Left ventricle myocardium inferior (tissue), 1 donor: Measurements from ENCODE around the gene SPN. TPM values are rescaled to one million over a fixed set of nuclear protein-coding genes. Genes with fewer than 3 reads are reported as not detected.

ENCODE experiments used
- DNase-seq: peaks from one replicate; pipeline ENCODE4 v3.0.0-alpha.2; 2020
- H3K27ac ChIP-seq: fragments of 200-600 bp; replicated peaks from 2 replicates; pipeline ENCODE4 v1.8.0; 2021
- H3K27me3 ChIP-seq: fragments of 200-600 bp; 2 replicates; pipeline ENCODE4 v1.8.0; 2021; ENCODE audit warnings: low read depth
- H3K36me3 ChIP-seq: fragments of 200-600 bp; 2 replicates; pipeline ENCODE4 v1.8.0; 2021
- H3K4me1 ChIP-seq: fragments of 200-600 bp; 2 replicates; pipeline ENCODE4 v1.8.0; 2021
- H3K4me3 ChIP-seq: fragments of 200-600 bp; 2 replicates; pipeline ENCODE4 v1.8.0; 2021; ENCODE audit warnings: mild to moderate bottlenecking, moderate library complexity
- H3K9me3 ChIP-seq: fragments of 200-600 bp; replicated peaks from 2 replicates; pipeline ENCODE4 v1.8.0; 2021
- intact Hi-C: fragments of 100-400 bp; cut with micrococcal nuclease; formaldehyde crosslinking; loops from one replicate; pipeline ENCODE4 v1.11.0; 2022
- total RNA-seq: library from RNA; stranded (reverse); fragmentation: NEBNext Ultra II Directional; extraction: Animal tissue kit (Norgen Biotek cat#: 25700); gene quantifications from one replicate; pipeline ENCODE4 v1.2.1, GENCODE V29; 2021
- TF ChIP-seq, protein P1 (sequence below): fragments of 200-600 bp; IDR thresholded peaks from 2 replicates; pipeline ENCODE4 v1.8.0; 2021; ENCODE audit warnings: antibody characterized with exemption, mild to moderate bottlenecking, borderline replicate concordance
- donor health status: DM: no; HTN: yes; CAD: no; lungs with severe emphysema.

SPN gene
- total RNA-seq, 1 donor from 2014 or later, result 1.3 TPM

GRCh38 chr16:29667755-29668154 is 4.7 kb downstream of the SPN start:
- no peaks in the 10 kb centered on the region for H3K9me3 ChIP-seq
- intact Hi-C loops, result no loop called here
- TF ChIP-seq, protein P1, sequence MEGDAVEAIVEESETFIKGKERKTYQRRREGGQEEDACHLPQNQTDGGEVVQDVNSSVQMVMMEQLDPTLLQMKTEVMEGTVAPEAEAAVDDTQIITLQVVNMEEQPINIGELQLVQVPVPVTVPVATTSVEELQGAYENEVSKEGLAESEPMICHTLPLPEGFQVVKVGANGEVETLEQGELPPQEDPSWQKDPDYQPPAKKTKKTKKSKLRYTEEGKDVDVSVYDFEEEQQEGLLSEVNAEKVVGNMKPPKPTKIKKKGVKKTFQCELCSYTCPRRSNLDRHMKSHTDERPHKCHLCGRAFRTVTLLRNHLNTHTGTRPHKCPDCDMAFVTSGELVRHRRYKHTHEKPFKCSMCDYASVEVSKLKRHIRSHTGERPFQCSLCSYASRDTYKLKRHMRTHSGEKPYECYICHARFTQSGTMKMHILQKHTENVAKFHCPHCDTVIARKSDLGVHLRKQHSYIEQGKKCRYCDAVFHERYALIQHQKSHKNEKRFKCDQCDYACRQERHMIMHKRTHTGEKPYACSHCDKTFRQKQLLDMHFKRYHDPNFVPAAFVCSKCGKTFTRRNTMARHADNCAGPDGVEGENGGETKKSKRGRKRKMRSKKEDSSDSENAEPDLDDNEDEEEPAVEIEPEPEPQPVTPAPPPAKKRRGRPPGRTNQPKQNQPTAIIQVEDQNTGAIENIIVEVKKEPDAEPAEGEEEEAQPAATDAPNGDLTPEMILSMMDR, result no peak
- no peak overlapping the region for H3K27ac ChIP-seq
- no peaks in the 10 kb centered on the region for H3K36me3 ChIP-seq
- DNase-seq, result no peak
- peaks cover 26% of the 10 kb centered on the region for H3K27me3 ChIP-seq
- no peak overlapping the region for H3K4me3 ChIP-seq
- peaks cover 12% of the 10 kb centered on the region for H3K4me1 ChIP-seq

GRCh38 chr16:29668267-29668666 is 5.2 kb downstream of the SPN start:
- H3K36me3 ChIP-seq, result no peaks in the 10 kb centered on the region
- no peak overlapping the region for H3K27ac ChIP-seq
- H3K4me3 ChIP-seq, result no peak overlapping the region
- peaks cover 22% of the 10 kb centered on the region for H3K27me3 ChIP-seq
- intact Hi-C loops, result no loop called here
- no peak for DNase-seq
- no peaks in the 10 kb centered on the region for H3K9me3 ChIP-seq
- TF ChIP-seq, protein P1, result no peak
- H3K4me1 ChIP-seq, result peaks cover 12% of the 10 kb centered on the region

- Histone ChIP-seq H3K4me3 (no peak overlapping the region), H3K27ac (no peak overlapping the region), H3K9me3 (no peaks in the 10 kb centered on the region), H3K4me1 (peaks cover 7% of the 10 kb centered on the region), H3K27me3 (no peaks in the 10 kb centered on the region), H3K36me3 (no peaks in the 10 kb centered on the region)
- intact Hi-C loops, result no loop called here
- no peak for DNase-seq
- TF ChIP-seq, protein P1, result no peak
Observed at GRCh38 chr16:29673501-29673900, 10.5 kb downstream of the SPN start.

GRCh38 chr16:29674188-29674587 is 11.1 kb downstream of the SPN start:
- TF ChIP-seq, protein P1, result no peak
- peak; percentile 39 for DNase-seq
- intact Hi-C loops, result no loop called here
- Histone ChIP-seq H3K27ac (no peak overlapping the region), H3K4me3 (no peak overlapping the region), H3K9me3 (no peaks in the 10 kb centered on the region), H3K4me1 (peaks cover 11% of the 10 kb centered on the region), H3K27me3 (no peaks in the 10 kb centered on the region), H3K36me3 (no peaks in the 10 kb centered on the region)

DNA sequence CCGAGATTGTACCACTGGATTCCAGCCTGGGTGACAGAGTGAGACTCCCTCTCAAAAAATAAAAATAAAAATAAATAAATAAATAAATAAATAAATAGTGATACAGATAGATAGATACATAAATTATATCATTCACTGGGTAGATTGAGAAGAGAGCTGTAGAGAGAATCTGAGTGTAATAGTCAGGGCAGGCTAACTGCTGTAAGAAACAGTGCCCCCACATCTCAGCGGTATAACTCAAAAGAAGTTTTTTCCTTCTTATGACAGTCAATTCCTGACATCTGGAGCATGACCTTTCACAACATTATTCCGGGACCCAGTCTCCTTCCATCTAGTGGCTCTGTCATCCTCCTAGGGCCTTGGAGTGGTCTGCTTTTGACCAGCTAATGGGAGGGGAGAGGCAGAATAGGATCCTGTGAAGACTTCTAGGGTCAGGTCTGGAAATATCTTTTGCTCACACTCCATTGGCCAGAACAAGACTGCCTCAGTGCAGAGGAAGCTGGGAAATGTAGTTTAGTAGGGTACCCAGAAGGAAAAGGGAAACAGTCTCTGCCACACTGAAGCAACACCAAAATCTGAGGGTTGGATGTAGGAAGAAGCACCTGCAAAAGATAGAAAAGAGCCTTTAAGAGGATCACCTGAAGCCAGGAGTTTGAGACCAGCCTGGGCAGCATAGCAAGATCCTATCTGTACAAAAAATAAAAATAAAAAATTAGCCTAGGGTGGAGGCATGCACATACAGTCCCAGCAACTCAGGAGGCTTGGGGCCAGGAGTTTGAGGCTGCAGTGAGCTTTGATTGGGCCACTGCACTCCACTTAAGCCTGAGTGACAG is 13.0 kb downstream of the SPN start:
- Histone ChIP-seq H3K27ac (no peak overlapping the region), H3K4me3 (no peak overlapping the region), H3K4me1 (peaks cover 17% of the 10 kb centered on the region), H3K9me3 (no peaks in the 10 kb centered on the region), H3K36me3 (no peaks in the 10 kb centered on the region), H3K27me3 (no peaks in the 10 kb centered on the region)
- TF ChIP-seq, protein P1, result no peak
- no peak for DNase-seq
- intact Hi-C loops, result no loop called here
